HepG2 (cell line): ENCODE data around the gene CEBPE. TPM values are rescaled to one million over a fixed set of nuclear protein-coding genes. Genes with fewer than 3 reads are reported as not detected.

Experiments
- ATAC-seq: fragments of 200-7000 bp; cut with Tn5 transposase; 3 replicates; pipeline ENCODE4 v1.9.1; 2020; ENCODE audit warnings: mild to moderate bottlenecking, moderate library complexity
- BruUV-seq: library from RNA; stranded (reverse); fragments of 400-500 nt; replicated peaks from 2 replicates; lab custom pipeline; 2021; lab: Mats Ljungman, UMichigan
- CTCF ChIA-PET: fragments of 300-600 bp; formaldehyde crosslinking; extraction: SDS; loops from one replicate; lab custom pipeline; 2021; ENCODE audit warnings: low total read pairs, inconsistent platforms, low intra/inter-chr PET ratio; lab: Yijun Ruan, JAX
- POLR2A ChIA-PET: fragments of 350-600 bp; sonication (Branson Sonifier 250); formaldehyde crosslinking; loops from one replicate; lab custom pipeline; 2020; ENCODE audit warnings: antibody characterized with exemption, inconsistent platforms; lab: Yijun Ruan, JAX
- DNase-seq: peaks from one replicate; pipeline ENCODE4 v3.0.0-alpha.2; 2015; ENCODE audit warnings: low spot score
- FAIRE-seq: peaks from 3 replicates; lab custom pipeline; 2011; peaks lifted over from hg19 to GRCh38; lab: Jason Lieb, UNC
- H2AFZ ChIP-seq: one replicate; pipeline ENCODE4 v1.6.1; 2011; ENCODE audit warnings: low read length, inconsistent platforms
- H3K27ac ChIP-seq: fragments of 300-600 bp; 3 replicates; pipeline ENCODE4 v1.8.0; 2011; ENCODE audit warnings: mixed run types, mild to moderate bottlenecking, mixed read lengths, low read length, inconsistent platforms; ENCODE audit not compliant: insufficient read depth; ENCODE audit errors: extremely low read length
- H3K27me3 ChIP-seq, 2 experiments: fragments of 200-600 bp in 1 of 2; 2 replicates in 1 of 2; 3 replicates in 1 of 2; pipeline versions ENCODE4 v1.6.0 to v1.8.0; 2011; ENCODE audit warnings: low read length in 2 of 2, mild to moderate bottlenecking in 2 of 2, moderate library complexity in 2 of 2, inconsistent platforms in 1 of 2; ENCODE audit not compliant: insufficient read depth in 2 of 2, control insufficient read depth in 1 of 2
- H3K36me3 ChIP-seq, 2 experiments: fragments of 200-600 bp in 1 of 2; replicated peaks in 1 of 2; 2 replicates in 1 of 2; 3 replicates in 1 of 2; pipeline versions ENCODE4 v1.5.1 to v1.8.0; 2011; ENCODE audit warnings: low read length in 2 of 2, inconsistent platforms in 1 of 2; ENCODE audit not compliant: insufficient read depth in 2 of 2, control insufficient read depth in 1 of 2
- H3K4me1 ChIP-seq: 2 replicates; pipeline ENCODE4 v1.5.1; 2012; ENCODE audit warnings: low read length, inconsistent platforms; ENCODE audit not compliant: insufficient read depth
- H3K4me2 ChIP-seq: 2 replicates; pipeline ENCODE4 v1.6.0; 2011; ENCODE audit warnings: low read depth, low read length, inconsistent platforms
- H3K4me3 ChIP-seq, 3 experiments: fragments of 200-600 bp in 1 of 3; sonication (generic), shearing (Covaris generic) in 1 of 3; replicated peaks in 1 of 3; 2 replicates each; pipeline ENCODE4 v1.5.1; 2011 to 2016; ENCODE audit warnings: low read length in 3 of 3, inconsistent platforms in 2 of 3, low read depth in 2 of 3, mild to moderate bottlenecking in 2 of 3, control low read depth in 1 of 3, mixed read lengths in 1 of 3; ENCODE audit not compliant: insufficient read depth in 1 of 3
- H3K79me2 ChIP-seq: one replicate; pipeline ENCODE4 v1.6.1; 2011; ENCODE audit warnings: low read length, inconsistent platforms; ENCODE audit not compliant: insufficient read depth
- H3K9ac ChIP-seq: 2 replicates; pipeline ENCODE4 v1.6.0; 2011; ENCODE audit warnings: mild to moderate bottlenecking, low read depth, low read length, inconsistent platforms; ENCODE audit not compliant: insufficient read depth
- H3K9me3 ChIP-seq: 2 replicates; pipeline ENCODE4 v1.5.1; 2012; ENCODE audit warnings: mild to moderate bottlenecking, low read length
- H4K20me1 ChIP-seq: 2 replicates; pipeline ENCODE4 v1.6.0; 2011; ENCODE audit warnings: inconsistent platforms, mild to moderate bottlenecking, low read length, moderate library complexity; ENCODE audit not compliant: insufficient read depth
- EZH2 ChIP-seq: conservative IDR thresholded peaks from 2 replicates; pipeline ENCODE4 v1.6.1; 2012; ENCODE audit warnings: mild to moderate bottlenecking, low read depth, low read length, moderate library complexity
- NCOA2 ChIP-seq: sonication (generic); formaldehyde crosslinking; IDR thresholded peaks from 2 replicates; pipeline ENCODE4 v1.8.0; 2022; ENCODE audit warnings: inconsistent platforms
- NR2F6 ChIP-seq, 2 experiments: IDR thresholded peaks; 2 replicates each; pipeline ENCODE4 v1.6.1; 2016; ENCODE audit warnings: antibody characterized with exemption in 1 of 2, mild to moderate bottlenecking in 1 of 2
- PAF1 ChIP-seq: IDR thresholded peaks from 2 replicates; pipeline ENCODE4 v1.6.1; 2016; ENCODE audit warnings: missing genetic modification reagents, missing compliant biosample characterization
- POLR2AphosphoS2 ChIP-seq: IDR thresholded peaks from 2 replicates; pipeline ENCODE4 v1.6.1; 2011; ENCODE audit warnings: low read depth, low read length, improper control_type of control experiment
- RBM22 ChIP-seq: fragments of 200-400 bp; formaldehyde crosslinking; optimal IDR thresholded peaks from 2 replicates; pipeline ENCODE3; 2017; ENCODE audit warnings: mild to moderate bottlenecking, low read length, moderate library complexity
- ZBTB7A ChIP-seq: sonication (generic); formaldehyde crosslinking; IDR thresholded peaks from 2 replicates; pipeline ENCODE4 v1.8.0; 2022; ENCODE audit warnings: mild to moderate bottlenecking, missing genetic modification reagents
- ZNF331 ChIP-seq: sonication (generic); formaldehyde crosslinking; IDR thresholded peaks from 2 replicates; pipeline ENCODE4 v1.4.0; 2020; ENCODE audit warnings: missing genetic modification reagents
- ZNF678 ChIP-seq: sonication (generic); formaldehyde crosslinking; IDR thresholded peaks from 2 replicates; pipeline ENCODE4 v1.4.0; 2020; ENCODE audit warnings: mild to moderate bottlenecking, missing genetic modification reagents
- ZNF883 ChIP-seq: sonication (generic); formaldehyde crosslinking; IDR thresholded peaks from 2 replicates; pipeline ENCODE4 v1.5.1; 2020; ENCODE audit warnings: mild to moderate bottlenecking, missing genetic modification reagents; ENCODE audit errors: not compliant biosample characterization
- WGBS: methylation state at CpG from one replicate; pipeline ENCODE4 v1.1.6; 2017; ENCODE audit warnings: low lambda C conversion rate; 5-methylcytosine and 5-hydroxymethylcytosine counted together
- in situ Hi-C: cut with HindIII; loops from 2 replicates; pipeline ENCODE4 v1.10.0; 2017; ENCODE audit warnings: low pct_unique_long_range_greater_than_20kb; ENCODE audit not compliant: extremely low pct_ligation_motif_present
- intact Hi-C: fragments of 100-400 bp; cut with micrococcal nuclease; formaldehyde crosslinking; loops from one replicate; pipeline ENCODE4 v1.10.0; 2022; ENCODE audit not compliant: unreplicated experiment
- polyA plus RNA-seq, 8 experiments: library from polyadenylated mRNA; depleted of rRNA in 3 of 8; stranded (reverse) in 7 of 8; unstranded in 1 of 8; fragments of >200 nt; fragmentation: Illumina TruSeq in 4 of 8; extraction: Trizol in 4 of 8; gene quantifications; 2 replicates each; pipeline versions ENCODE4 v1.2.1 to v1.2.3, GENCODE V29; 2011 to 2016; ENCODE audit warnings: low read depth in 4 of 8, missing spikeins in 1 of 8, mixed read lengths in 1 of 8; ENCODE audit not compliant: insufficient read depth in 1 of 8
- total RNA-seq, 5 experiments: library from RNA; depleted of rRNA; stranded (reverse); fragments of >200 nt; fragmentation: Illumina TruSeq; extraction: Trizol; gene quantifications; 2 replicates each; pipeline ENCODE4 v1.2.3, GENCODE V29; 2016; ENCODE audit warnings: low read depth in 1 of 5
- TF ChIP-seq, protein P1 (sequence below): sonication (generic); formaldehyde crosslinking; IDR thresholded peaks from 2 replicates; pipeline ENCODE4 v1.5.1; 2020; ENCODE audit warnings: missing genetic modification reagents, mild to moderate bottlenecking, borderline replicate concordance
- TF ChIP-seq, protein P2 (sequence below): sonication (generic); formaldehyde crosslinking; IDR thresholded peaks from 2 replicates; pipeline ENCODE4 v1.4.0; 2020; ENCODE audit warnings: missing genetic modification reagents, mild to moderate bottlenecking, borderline replicate concordance
- TF ChIP-seq, protein P3 (sequence below): conservative IDR thresholded peaks from 2 replicates; pipeline ENCODE4 v1.6.1; 2018; ENCODE audit warnings: missing genetic modification reagents
- TF ChIP-seq, protein P4 (sequence below): IDR thresholded peaks from 2 replicates; pipeline ENCODE4 v1.6.1; 2016; ENCODE audit warnings: low read depth, control low read depth
- TF ChIP-seq, protein P5 (sequence below): sonication (generic); formaldehyde crosslinking; IDR thresholded peaks from 2 replicates; pipeline ENCODE4 v1.8.0; 2022; ENCODE audit warnings: mild to moderate bottlenecking, missing genetic modification reagents, moderate library complexity

CEBPE gene
- total and polyA plus RNA-seq, 2 of the 13 experiments (the other 11 are each of a cell fraction or from before 2014, with no cell fraction given), result 0.09 to 0.11 TPM

DNA sequence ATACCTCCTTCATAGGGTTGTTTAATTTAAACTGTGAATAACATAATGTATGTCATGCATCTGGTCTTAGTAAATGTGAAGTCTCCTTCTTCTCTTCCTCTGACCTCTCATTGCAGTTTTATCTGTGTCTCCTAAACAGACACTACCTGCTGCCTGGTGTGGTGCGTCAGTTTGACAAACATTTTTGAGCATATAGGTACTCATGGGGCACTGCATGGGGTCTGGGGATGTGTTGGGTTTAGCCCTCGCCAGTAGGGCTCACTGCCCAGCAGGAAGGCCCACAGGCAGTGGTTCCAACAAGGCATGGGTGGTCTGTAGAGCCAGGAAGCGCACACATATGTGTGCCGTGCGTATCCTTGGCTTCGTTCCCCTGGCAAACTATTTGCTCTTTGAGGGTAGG, 3.0 kb upstream of the CEBPE start:
- CTCF ChIA-PET, result interaction anchor here (1.8 to 9.6 kb wide), 3 partner anchors 10 to 177 kb away, joined by 5 to 493 read pairs (median 12); partner anchors contain the start of gene SLC7A8
- in situ Hi-C loops (loop anchor here (5.0 kb wide), 1 partner anchor 65 kb away; no protein-coding TSS in a partner anchor), intact Hi-C loops (loop anchor here (5.0 kb wide), 2 partner anchors 175 to 260 kb away; no protein-coding TSS in a partner anchor)
- no TSS peak for BruUV-seq
- Histone ChIP-seq H3K27ac (no peak overlapping the region), H3K4me1 (peaks cover 22% of the 10 kb centered on the region), H2AFZ (no peak overlapping the region), H3K9ac (no peak overlapping the region), H3K4me3 (no peak overlapping the region), H3K9me3 (no peaks in the 10 kb centered on the region), H3K36me3 (no peaks in the 10 kb centered on the region), H4K20me1 (no peaks in the 10 kb centered on the region), H3K4me2 (no peak overlapping the region), H3K79me2 (no peaks in the 10 kb centered on the region), H3K27me3 (peaks cover 49 to 93% of the 10 kb centered on the region in 2 experiments)
- no peak for DNase-seq
- POLR2A ChIA-PET, result no interaction called here
- 69% methylated on average over 6 of the region's 6 CpGs for WGBS
- FAIRE-seq, result no peak
- TF ChIP-seq NCOA2 (CRISPR knock-in tag), result no peak
- TF ChIP-seq ZBTB7A (CRISPR knock-in tag), result peak; percentile 24; the same call in 1 of the 2 replicates
- TF ChIP-seq RBM22, result no peak
- no peak for TF ChIP-seq POLR2AphosphoS2
- no peak for TF ChIP-seq PAF1 (CRISPR knock-in tag)
- no peak for TF ChIP-seq ZNF883 (CRISPR knock-in tag)
- TF ChIP-seq, protein P1, sequence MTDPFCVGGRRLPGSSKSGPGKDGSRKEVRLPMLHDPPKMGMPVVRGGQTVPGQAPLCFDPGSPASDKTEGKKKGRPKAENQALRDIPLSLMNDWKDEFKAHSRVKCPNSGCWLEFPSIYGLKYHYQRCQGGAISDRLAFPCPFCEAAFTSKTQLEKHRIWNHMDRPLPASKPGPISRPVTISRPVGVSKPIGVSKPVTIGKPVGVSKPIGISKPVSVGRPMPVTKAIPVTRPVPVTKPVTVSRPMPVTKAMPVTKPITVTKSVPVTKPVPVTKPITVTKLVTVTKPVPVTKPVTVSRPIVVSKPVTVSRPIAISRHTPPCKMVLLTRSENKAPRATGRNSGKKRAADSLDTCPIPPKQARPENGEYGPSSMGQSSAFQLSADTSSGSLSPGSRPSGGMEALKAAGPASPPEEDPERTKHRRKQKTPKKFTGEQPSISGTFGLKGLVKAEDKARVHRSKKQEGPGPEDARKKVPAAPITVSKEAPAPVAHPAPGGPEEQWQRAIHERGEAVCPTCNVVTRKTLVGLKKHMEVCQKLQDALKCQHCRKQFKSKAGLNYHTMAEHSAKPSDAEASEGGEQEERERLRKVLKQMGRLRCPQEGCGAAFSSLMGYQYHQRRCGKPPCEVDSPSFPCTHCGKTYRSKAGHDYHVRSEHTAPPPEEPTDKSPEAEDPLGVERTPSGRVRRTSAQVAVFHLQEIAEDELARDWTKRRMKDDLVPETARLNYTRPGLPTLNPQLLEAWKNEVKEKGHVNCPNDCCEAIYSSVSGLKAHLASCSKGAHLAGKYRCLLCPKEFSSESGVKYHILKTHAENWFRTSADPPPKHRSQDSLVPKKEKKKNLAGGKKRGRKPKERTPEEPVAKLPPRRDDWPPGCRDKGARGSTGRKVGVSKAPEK (CRISPR knock-in tag), result no peak
- TF ChIP-seq, protein P2, sequence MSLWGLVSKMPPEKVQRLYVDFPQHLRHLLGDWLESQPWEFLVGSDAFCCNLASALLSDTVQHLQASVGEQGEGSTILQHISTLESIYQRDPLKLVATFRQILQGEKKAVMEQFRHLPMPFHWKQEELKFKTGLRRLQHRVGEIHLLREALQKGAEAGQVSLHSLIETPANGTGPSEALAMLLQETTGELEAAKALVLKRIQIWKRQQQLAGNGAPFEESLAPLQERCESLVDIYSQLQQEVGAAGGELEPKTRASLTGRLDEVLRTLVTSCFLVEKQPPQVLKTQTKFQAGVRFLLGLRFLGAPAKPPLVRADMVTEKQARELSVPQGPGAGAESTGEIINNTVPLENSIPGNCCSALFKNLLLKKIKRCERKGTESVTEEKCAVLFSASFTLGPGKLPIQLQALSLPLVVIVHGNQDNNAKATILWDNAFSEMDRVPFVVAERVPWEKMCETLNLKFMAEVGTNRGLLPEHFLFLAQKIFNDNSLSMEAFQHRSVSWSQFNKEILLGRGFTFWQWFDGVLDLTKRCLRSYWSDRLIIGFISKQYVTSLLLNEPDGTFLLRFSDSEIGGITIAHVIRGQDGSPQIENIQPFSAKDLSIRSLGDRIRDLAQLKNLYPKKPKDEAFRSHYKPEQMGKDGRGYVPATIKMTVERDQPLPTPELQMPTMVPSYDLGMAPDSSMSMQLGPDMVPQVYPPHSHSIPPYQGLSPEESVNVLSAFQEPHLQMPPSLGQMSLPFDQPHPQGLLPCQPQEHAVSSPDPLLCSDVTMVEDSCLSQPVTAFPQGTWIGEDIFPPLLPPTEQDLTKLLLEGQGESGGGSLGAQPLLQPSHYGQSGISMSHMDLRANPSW (CRISPR knock-in tag), result no peak
- TF ChIP-seq, protein P3, sequence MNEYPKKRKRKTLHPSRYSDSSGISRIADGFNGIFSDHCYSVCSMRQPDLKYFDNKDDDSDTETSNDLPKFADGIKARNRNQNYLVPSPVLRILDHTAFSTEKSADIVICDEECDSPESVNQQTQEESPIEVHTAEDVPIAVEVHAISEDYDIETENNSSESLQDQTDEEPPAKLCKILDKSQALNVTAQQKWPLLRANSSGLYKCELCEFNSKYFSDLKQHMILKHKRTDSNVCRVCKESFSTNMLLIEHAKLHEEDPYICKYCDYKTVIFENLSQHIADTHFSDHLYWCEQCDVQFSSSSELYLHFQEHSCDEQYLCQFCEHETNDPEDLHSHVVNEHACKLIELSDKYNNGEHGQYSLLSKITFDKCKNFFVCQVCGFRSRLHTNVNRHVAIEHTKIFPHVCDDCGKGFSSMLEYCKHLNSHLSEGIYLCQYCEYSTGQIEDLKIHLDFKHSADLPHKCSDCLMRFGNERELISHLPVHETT (CRISPR knock-in tag), result no peak
- TF ChIP-seq EZH2, result peak; percentile 33; the same call in 1 of the 2 replicates
- TF ChIP-seq, protein P4, sequence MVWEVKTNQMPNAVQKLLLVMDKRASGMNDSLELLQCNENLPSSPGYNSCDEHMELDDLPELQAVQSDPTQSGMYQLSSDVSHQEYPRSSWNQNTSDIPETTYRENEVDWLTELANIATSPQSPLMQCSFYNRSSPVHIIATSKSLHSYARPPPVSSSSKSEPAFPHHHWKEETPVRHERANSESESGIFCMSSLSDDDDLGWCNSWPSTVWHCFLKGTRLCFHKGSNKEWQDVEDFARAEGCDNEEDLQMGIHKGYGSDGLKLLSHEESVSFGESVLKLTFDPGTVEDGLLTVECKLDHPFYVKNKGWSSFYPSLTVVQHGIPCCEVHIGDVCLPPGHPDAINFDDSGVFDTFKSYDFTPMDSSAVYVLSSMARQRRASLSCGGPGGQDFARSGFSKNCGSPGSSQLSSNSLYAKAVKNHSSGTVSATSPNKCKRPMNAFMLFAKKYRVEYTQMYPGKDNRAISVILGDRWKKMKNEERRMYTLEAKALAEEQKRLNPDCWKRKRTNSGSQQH, result no peak
- TF ChIP-seq NR2F6 (IDR thresholded peaks at IDR 0.05), result no peak
- TF ChIP-seq NR2F6 (CRISPR knock-in tag; IDR thresholded peaks at IDR 0.05), result no peak
- TF ChIP-seq ZNF678 (CRISPR knock-in tag), result no peak
- no peak for TF ChIP-seq ZNF331 (CRISPR knock-in tag)
- TF ChIP-seq, protein P5, sequence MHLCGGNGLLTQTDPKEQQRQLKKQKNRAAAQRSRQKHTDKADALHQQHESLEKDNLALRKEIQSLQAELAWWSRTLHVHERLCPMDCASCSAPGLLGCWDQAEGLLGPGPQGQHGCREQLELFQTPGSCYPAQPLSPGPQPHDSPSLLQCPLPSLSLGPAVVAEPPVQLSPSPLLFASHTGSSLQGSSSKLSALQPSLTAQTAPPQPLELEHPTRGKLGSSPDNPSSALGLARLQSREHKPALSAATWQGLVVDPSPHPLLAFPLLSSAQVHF (CRISPR knock-in tag), result 0 out of 2 replicates have a peak, but pooled peaks have one; percentile 12
- ATAC-seq, result no peak
